Uterus (tissue), 2 donors: ENCODE results near the gene MPZL2.

Source experiments
- CTCF ChIP-seq, 4 experiments: fragments of 200-600 bp in 2 of 4; fragments of 450-650 bp in 2 of 4; sonication (generic) in 2 of 4; IDR thresholded peaks; one replicate each; pipeline ENCODE4 v1.5.1; 2016 to 2019; ENCODE audit warnings: antibody characterized with exemption in 4 of 4, mild to moderate bottlenecking in 2 of 4, moderate library complexity in 1 of 4
- POLR2A ChIP-seq, 2 donors: fragments of 450-650 bp; IDR thresholded peaks; one replicate each; pipeline ENCODE4 v1.6.1; 2016; ENCODE audit warnings: antibody characterized with exemption in 2 of 2, mild to moderate bottlenecking in 1 of 2, moderate library complexity in 1 of 2

GRCh38 chr11:118226781-118227180 lies 37.3 kb downstream of the MPZL2 start:
- TF ChIP-seq POLR2A (IDR thresholded peaks at IDR 0.05), result no peak
- no peak for TF ChIP-seq CTCF (IDR thresholded peaks at IDR 0.05)
